NCI-H1930 (cell line): ENCODE results near the gene CMIP.

ENCODE experiments used
- DNase-seq, 2 experiments: peaks; one replicate each; lab custom pipeline; 2025; lab: John Stamatoyannopoulos, UW

CMIP gene

GRCh38 chr16:81495321-81496234 is 51.0 kb downstream of the CMIP start:
- DNase-seq: no peak

GRCh38 chr16:81496321-81496720 is 51.7 kb downstream of the CMIP start:
- DNase-seq: no peak

GRCh38 chr16:81496742-81497141 is 52.1 kb downstream of the CMIP start:
- no peak for DNase-seq

GRCh38 chr16:81497690-81498089 is 53.1 kb downstream of the CMIP start:
- DNase-seq: no peak

- DNase-seq: no peak
Measured at GRCh38 chr16:81498351-81498750, 53.7 kb downstream of the CMIP start.

- no peak for DNase-seq
Measured at GRCh38 chr16:81499576-81500380, 55.2 kb downstream of the CMIP start.

- no peak for DNase-seq
Measured at GRCh38 chr16:81500833-81501521, 56.4 kb downstream of the CMIP start.

- DNase-seq: no peak
Measured at GRCh38 chr16:81502396-81503070, 57.9 kb downstream of the CMIP start.

- DNase-seq: no peak
Measured at GRCh38 chr16:81505011-81505661, 60.5 kb downstream of the CMIP start.

GRCh38 chr16:81509404-81509803 is 64.8 kb downstream of the CMIP start:
- no peak for DNase-seq

- DNase-seq: no peak
Measured at GRCh38 chr16:81510016-81510415, 65.4 kb downstream of the CMIP start.

- no peak for DNase-seq
Measured at GRCh38 chr16:81511371-81511770, 66.8 kb downstream of the CMIP start.

GRCh38 chr16:81513204-81514040 is 68.8 kb downstream of the CMIP start:
- DNase-seq: no peak

GRCh38 chr16:81514041-81514559 is 69.5 kb downstream of the CMIP start:
- no peak for DNase-seq

GRCh38 chr16:81514568-81515258 is 70.1 kb downstream of the CMIP start:
- no peak for DNase-seq

GRCh38 chr16:81515281-81515680 is 70.7 kb downstream of the CMIP start:
- DNase-seq: no peak

- DNase-seq: no peak
Measured at GRCh38 chr16:81515721-81516120, 71.1 kb downstream of the CMIP start.

GRCh38 chr16:81516478-81517149 is 72.0 kb downstream of the CMIP start:
- DNase-seq: no peak

- no peak for DNase-seq
Measured at GRCh38 chr16:81517150-81517499, 72.5 kb downstream of the CMIP start.
